HG02852 (cell line): ENCODE results near the gene HYAL3.
"Not testable (repeated sequence)": the region's sequence is repeated elsewhere in the genome, so short reads cannot be mapped to it uniquely, and the experiment has no call there.

ENCODE experiments used
- ATAC-seq: cut with Tn5 transposase; IDR thresholded peaks from one replicate; pipeline ENCODE4 v1.9.1; 2021; ENCODE audit warnings: mild to moderate bottlenecking, moderate library complexity; ENCODE audit not compliant: unreplicated experiment

HYAL3 gene

GRCh38 chr3:50292159-50293078 lies 6.8 kb downstream of the HYAL3 start, which contains the start of gene IFRD2:
TSS of gene IFRD2 (minus strand) at chr3:50292429. CDS start at chr3:50292274, 155 bp downstream.
- ATAC-seq: peak; percentile 96

DNA sequence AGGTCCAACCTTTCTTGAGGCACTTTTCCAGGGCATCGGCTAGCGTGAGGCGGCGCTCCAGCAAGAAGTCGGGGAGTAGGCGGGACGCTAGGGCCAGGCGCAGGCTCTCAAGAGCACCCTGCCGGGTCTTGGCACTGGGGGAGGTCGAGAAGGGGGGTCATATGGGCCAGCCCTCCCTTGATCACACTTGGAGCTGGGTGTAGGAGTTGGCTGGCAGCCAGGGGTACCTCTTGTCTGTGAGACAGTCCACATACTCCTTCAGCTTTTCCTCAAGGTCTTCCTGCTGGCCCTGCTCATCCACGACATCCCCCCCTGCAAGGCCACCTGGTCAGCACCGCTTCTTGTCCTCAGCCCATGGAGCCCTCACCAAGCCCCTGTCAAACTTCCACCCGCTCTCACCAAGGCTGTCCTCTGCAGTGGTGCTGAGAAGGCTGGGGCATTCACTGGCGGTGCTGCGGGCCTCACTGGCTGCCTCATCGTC lies 9.0 kb downstream of the HYAL3 start:
- ATAC-seq: no peak

DNA sequence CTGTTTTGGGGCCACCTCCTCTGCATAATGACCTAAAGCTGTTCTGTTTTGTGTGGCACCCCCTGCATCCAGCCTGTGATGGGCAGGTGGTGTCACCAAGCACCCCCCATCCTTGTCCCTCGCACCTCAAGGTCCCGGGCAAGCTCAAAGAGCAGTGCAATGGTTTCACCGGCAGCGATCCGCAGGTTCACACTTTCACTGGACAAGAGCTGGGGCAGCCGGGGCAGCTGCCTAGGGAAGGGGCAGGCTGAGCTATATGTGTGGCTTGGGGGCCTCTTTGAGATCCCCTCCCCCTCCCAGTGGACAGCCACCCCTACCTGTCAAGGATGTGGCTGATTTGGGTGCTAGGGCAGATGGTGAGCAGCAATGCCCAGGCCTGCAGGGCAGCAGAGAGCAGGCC lies 10.1 kb downstream of the HYAL3 start:
- ATAC-seq: no peak

DNA sequence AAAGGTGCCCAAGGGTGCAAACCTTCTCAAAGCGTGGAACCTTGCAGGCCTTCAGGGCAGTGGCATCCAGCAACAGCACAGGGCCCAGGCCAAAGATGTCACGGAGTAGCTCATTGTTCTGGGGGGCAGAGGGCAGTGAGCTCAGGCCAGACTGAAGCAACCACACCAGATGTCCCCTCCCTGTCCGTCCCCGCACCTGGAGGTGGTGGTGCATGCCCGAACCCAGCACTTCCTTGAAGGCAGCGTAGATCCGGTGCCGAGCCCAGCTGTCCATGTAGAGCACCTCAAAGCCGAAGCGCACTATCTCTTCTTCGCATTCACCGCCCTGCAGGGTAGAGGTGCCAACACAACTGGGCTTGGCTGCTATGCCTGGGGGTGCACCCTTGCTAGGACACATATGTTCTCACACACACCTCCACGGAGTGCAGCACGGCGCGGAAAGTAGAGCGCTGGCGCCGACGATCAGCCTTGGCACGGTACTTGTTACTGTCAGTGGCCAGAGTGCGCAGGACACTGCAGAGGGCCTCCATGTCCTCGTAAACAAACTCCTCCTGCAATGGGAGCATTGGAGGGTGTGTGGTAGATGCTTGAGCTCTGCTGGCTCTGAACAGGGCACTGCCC lies 10.7 kb downstream of the HYAL3 start:
- no peak for ATAC-seq

DNA sequence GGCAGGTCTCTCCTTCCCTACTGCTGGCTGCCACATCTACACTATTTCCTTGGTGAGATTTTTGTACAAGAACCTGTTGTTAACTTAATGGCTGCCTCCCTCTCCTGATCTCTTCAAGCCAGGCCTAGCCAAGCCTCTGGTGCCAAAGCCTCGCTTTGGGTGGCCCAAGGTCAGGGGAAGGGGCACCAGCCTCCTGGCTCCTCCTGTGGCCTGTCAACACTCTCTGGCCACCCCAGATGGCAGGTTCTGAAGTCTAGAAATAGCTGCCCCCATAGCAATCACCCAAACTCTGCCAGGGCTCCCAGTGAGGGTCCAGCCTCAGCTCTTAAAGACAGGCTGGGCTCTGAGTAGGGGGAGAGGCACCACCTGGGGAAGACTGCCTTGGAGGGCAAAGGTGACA lies 11.9 kb downstream of the HYAL3 start:
- no peak for ATAC-seq

GRCh38 chr3:50286322-50287227 lies 12.6 kb downstream of the HYAL3 start:
- ATAC-seq: no peak

GRCh38 chr3:50284121-50284520 lies 15.1 kb downstream of the HYAL3 start:
- ATAC-seq: not testable (repeated sequence)

DNA sequence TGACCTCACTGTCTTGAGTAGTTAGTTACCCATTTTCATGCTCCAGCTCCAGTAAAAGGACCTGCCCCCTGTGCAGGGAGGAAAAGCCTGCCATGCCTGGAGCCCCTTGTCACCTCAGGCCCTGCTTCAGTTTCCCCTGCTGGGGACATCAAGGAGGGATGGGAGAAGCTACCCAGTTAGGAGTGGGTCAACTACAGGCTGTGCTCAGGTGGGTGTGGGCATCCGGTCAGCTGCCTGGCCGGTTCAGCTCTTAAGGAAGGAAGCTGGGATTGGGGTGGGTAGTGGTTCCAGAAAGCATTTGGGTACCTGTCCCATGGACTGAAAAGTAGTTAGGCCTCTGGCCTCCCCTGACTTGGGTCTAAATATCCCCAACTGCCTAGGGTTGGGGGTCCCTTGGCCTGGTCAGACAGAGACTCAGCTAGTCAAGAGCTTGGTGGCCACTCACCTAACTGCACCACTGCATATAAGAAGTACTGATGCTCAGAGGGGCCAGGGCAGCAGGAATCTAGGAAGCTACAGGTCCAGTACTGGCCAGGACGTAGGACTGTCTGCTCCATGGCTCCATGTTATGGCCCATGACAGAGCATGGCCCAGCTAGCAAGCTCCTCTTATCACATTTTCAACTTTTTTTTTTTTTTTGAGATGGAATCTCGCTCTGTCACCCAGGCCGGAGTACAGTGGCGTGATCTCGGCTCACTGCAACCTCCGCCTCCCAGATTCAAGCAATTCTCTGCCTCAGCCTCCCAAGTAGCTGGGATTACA lies 19.8 kb downstream of the HYAL3 start:
- no peak for ATAC-seq

DNA sequence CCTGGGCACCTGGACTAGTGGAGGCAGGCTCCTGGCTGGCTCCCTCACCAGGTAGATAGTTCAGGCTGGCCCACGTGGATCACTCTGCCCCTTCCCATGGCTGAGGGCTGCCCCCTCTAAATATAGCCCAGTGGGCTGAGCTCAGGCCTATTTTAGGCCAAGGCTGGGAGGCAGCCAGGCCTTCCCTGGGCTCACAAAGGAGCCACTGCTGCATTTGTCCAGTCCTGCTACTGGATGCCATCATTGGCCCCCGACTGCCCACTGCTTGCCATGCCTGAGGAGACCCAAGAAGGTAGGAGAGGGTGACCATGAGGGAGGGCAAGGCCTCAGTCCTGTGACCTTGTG lies 20.4 kb downstream of the HYAL3 start, which contains the start of gene LSMEM2:
Gene LSMEM2 (plus strand): TSS at position 208 of the 345 bp plus-strand sequence. CDS start 27 bp downstream, at position 235.
- ATAC-seq: no peak

DNA sequence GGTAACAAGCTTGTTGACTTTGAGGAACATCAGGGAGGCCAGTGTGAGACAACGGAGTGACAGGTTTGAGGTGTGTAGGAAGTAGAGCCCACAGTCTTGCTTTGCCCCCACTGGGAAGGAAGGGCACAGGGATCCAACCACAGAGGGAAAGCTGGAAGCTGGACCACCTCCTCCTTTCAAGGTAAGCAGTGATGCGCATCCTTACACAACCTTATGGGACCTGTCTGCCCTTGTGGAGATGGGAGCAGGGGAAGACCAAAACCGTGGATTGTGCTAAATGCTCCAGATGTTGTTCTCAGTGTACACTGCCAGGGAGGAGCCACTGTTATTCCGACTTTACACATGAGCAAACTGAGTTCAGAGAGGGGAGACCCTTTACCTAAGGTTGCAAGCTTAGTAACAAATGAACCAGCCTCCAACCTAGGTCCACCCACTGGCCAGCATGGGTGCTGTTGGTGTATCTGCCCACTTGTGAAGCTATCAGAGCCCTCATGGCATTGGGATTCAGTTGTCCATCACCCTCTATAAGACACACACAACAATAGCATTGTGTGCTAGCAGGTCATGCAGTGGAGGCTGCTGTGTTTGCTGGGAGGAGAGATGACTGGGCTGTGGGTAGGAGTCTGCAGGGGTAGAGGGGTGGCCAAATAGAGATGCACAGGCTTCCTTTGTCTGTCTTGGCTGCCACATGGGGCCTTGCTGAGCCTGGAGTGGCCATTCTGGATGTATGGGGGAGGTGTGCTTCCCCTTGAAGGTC lies 20.9 kb downstream of the HYAL3 start:
- ATAC-seq: no peak

DNA sequence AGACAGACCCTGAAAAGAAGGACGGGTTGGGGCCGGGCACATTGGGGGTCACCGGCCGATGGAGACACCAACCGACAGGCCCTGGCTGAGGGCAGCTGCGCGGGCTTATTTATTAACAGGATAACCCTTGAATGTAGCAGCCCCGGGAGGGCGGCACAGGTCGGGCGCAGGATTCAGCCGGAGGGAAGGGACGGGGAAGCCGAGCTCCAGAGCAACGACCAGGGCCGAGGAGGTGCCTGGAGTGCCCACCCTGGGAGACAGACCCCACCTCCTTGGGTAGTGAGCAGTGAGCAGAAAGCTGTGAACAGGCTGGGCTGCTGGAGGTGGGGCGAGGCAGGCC lies 22.5 kb downstream of the HYAL3 start:
- no peak for ATAC-seq

DNA sequence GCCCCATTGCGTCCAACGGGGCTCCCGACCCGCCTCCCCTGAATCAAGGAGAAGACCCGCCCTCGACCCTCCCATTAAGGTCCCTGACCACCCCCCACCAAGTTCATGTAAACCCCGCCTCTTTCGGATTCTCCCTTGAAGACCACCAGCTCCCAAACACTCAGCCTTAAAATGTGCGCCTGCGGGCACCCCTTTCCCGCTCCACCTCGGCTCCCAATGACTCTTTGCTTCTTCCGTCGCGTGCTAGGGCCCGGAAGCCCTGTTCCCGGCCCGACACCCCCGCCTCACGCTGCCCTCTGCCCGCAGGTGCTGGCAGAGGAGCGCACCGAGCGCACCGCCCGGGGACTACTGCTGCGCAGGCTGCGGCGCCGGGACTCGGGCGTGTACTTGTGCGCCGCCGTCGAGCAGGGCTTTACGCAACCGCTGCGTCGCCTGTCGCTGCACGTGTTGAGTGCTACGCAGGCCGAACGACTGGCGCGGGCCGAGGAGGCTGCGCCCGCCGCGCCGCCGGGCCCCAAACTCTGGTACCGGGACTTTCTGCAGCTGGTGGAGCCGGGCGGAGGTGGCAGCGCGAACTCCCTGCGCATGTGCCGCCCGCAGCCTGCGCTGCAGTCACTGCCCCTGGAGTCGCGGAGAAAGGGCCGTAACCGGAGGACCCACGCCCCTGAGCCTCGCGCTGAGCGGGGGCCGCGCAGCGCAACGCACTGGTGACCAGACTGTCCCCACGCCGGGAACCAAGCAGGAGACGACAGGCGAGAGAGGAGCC lies 23.0 kb downstream of the HYAL3 start:
- no peak for ATAC-seq

DNA sequence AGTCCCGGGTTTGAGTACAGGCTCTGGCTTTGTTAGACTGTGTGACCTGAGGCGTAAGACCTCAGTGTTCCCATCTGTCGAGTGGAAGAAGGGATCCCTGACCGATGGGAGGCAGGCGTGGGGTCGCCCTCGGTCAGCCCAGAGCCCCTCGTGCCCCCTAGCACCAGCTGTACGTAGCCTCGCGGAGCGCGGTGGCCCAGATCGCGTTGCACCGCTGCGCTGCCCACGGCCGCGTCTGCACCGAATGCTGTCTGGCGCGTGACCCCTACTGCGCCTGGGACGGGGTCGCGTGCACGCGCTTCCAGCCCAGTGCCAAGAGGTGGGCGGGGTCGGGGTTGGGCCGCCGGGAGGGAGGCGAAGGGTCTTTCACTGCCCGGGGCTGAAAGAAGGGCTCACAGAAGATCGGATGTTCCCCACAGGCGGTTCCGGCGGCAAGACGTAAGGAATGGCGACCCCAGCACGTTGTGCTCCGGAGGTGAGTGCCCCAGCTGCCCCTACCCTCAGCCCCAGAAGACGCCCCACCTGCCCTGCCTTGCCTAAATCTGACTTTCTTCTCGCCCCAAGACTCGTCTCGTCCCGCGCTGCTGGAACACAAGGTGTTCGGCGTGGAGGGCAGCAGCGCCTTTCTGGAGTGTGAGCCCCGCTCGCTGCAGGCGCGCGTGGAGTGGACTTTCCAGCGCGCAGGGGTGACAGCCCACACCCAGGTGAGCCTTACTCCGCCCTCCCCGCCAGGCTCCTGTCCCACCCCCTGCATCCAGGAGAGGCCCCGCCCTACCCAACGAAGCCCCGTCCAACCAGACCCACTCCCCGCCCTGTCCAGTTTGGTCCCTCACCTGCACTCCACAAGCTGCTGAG lies 23.8 kb downstream of the HYAL3 start:
- no peak for ATAC-seq

DNA sequence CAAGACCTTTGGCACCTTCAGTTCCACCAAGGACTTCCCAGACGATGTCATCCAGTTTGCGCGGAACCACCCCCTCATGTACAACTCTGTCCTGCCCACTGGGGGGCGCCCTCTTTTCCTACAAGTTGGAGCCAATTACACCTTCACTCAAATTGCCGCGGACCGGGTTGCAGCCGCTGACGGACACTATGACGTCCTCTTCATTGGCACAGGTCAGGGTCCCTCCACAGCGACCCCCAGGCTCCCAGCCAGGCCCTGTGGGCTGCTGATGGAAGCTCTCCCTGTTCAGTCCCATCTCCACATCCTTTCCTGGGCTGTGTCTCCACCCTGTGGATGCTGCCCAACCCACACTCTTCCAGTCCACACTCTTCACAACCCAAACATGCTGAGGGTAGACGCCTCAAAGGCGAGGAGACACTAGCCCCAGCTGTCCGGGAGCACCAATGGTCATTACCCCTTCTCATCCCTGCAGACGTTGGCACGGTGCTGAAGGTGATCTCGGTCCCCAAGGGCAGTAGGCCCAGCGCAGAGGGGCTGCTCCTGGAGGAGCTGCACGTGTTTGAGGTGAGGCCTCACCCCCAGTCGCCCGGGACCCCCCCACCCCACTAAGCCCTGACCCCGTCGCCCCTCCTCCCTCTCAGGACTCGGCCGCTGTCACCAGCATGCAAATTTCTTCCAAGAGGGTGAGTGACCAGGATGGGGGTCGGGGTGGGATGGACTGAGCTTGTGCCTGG lies 24.7 kb downstream of the HYAL3 start:
- ATAC-seq: no peak

- ATAC-seq: no peak
These were observed 25.5 kb downstream of the HYAL3 start for GRCh38 chr3:50273689-50274065.

GRCh38 chr3:50272911-50273688 lies 26.1 kb downstream of the HYAL3 start:
- peak; percentile 78 for ATAC-seq

DNA sequence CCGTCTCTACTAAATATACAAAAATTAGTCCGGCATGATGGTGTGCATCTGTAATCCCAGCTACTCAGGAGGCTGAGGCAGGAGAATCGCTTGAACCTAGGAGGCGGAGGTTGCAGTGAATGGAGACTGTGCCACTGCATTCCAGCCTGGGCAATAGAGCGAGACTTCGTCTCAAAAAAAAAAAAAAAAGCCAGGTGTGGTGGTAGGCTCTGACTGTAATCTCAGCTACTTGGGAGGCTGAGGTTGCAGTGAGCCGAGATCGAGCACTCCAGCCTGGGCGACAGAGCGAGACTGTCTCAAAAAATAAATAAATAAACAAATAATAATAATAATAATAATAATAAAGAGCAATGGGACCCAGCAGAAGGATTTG lies 26.7 kb downstream of the HYAL3 start:
- ATAC-seq: not testable (repeated sequence)
